Erythroblast (primary cell): ENCODE measurements around the gene RERGL.

Source experiments
- GATA1 ChIP-seq: IDR thresholded peaks from 2 replicates; pipeline ENCODE4 v1.6.1; 2011; ENCODE audit warnings: low read depth, mild to moderate bottlenecking, control low read depth, low read length, moderate library complexity
- POLR2A ChIP-seq: IDR thresholded peaks from 2 replicates; pipeline ENCODE4 v1.6.1; 2011; ENCODE audit warnings: mild to moderate bottlenecking, low read length

DNA sequence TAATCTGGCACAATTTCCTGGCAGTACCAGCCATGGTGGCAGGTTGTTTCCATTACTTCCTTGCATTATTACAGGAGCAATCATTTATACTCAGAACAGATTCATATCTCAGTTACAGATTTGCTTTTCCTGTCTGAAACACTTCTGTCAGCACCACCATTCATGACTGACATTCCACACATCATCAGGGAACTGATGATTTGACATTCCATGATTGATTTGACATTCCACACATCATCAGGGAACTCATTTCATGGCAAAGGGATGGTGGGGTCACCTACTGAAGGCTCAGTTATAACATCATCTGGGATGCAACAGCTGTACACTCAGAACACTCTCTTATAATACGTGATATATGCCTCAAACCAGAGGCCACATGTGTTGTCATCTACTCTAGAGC lies 30.9 kb upstream of the RERGL start:
- TF ChIP-seq POLR2A, result no peak
- no peak for TF ChIP-seq GATA1
